ENCODE results near the gene SP3.

SP3 gene

DNA sequence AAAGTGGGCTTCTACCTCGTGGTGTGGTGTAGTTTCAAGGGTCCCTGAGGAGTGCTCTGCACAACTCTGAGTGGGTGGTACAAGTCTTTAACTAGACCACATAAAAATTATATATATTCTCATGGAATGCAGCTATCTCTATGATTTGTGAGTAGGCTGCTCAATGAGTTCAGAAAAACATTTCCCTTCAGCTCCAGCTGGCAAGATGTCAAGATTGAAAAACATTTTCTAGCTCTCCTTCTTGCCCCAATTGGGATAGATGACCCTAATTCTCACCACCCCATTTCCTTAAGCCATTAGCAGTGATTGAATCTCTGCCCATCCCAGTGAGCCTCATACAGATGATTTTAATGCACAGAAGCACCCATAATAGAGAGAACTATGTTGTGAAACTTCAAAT lies 28.3 kb upstream of the SP3 start:
- no peak for DNase-seq

DNA sequence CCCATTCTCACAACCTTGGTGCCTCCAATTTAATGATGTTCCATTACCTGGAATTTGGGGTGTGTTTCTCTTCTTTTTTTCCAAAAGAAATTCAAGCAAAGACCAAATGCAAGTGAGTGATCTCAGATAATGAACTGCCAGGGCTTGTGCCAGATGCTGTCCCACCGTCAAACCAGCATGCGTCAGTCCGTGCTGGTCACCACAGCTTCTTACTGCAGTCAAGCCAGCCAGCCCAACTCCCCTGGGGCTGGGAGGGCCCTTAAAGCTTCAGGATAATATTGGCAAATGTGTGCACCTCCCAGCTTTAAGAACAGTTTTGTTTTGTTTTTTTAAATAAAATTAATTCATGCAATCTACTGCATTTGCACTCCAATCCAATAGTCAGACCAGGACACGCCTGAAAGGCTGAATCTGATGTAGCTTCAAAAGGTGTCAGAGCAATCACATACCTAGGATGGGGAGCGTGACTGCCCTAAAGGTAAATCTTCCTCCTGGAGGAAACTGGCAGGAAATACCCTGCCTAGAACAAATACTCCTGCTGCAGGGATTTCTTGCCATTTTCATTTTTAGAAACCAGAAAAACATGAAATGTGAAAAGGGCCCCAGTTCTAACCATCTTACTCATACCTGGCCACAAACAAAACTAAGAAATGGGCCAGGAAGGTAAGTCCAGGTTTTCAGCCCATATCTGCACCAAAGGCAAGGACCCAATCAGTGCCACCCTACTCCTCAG lies 26.8 kb upstream of the SP3 start:
- no peak for DNase-seq

GRCh38 chr2:173990970-173991819 lies 26.0 kb upstream of the SP3 start:
- DNase-seq, result peak; percentile 88

DNA sequence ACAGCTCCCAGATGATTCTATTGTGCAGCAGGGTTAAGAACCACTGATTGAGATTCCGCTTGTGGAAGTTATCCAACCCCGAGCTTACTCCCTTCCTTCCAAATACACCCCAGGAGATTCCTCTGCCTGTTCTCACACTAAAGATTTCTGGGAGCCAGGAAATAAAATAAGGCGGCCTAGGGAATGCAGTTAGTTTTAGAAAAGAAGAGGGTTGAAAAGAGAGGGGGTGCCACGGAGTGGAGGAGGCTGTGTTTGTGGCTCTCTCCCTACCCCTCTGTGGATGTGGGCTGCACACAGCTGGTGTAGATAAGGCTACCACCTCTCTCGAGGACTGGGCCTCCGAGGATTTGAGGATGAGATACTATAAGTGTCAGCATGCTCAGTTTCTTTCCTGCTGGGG lies 25.1 kb upstream of the SP3 start:
- DNase-seq, result no peak

DNA sequence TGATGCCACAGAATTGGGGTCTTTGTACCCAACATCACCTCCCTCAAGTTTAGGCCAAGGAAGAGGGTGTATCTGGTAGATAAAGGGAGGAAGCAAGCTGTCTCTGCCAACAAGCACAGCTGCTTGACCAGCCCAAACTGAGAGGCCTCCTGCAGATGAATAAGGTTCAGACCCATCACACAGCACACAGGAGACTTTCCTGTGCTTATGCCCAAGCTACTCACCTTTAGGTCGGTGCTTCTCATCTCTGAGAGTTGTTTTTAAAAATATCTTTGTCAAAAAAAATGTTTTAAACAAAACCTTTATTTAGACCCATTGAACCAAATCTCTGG lies 24.7 kb upstream of the SP3 start:
- DNase-seq, result no peak

DNA sequence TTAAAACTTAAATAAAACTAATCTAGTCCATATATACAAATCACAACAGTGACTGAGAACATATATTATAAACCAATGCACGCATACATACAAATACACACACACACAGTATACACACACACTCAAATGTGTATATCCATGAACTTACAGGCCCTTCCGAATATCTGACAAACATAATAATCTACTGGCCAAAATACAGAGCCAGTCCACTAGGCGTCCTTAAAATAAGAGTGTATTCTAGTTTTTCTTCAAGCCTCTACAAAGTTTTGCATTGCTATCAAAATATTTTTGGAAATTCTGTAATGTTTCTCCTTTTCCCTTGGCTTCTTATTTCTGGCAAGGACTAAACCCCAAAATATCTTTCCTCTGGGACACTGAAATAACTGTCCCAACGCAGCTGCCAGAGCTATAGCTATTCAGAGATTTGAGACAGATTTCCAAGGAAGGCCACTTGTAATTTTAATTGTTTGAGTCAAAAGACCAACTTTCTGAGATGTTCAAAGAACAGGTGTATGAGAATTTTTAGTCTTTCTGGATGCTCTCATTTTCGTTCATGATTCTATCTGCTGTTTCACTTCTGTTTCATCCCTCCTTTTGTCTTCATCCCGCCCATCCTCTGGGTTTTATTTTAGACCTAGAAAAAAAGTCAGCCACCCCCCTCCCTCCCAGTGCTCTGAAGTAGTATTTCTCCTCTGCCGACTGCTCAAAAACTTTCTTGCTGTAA lies 24.1 kb upstream of the SP3 start:
- no peak for DNase-seq

GRCh38 chr2:173986805-173987204 lies 21.6 kb upstream of the SP3 start:
- no peak for DNase-seq

- no peak for DNase-seq
Observed at GRCh38 chr2:173985605-173985992, 20.4 kb upstream of the SP3 start.

DNA sequence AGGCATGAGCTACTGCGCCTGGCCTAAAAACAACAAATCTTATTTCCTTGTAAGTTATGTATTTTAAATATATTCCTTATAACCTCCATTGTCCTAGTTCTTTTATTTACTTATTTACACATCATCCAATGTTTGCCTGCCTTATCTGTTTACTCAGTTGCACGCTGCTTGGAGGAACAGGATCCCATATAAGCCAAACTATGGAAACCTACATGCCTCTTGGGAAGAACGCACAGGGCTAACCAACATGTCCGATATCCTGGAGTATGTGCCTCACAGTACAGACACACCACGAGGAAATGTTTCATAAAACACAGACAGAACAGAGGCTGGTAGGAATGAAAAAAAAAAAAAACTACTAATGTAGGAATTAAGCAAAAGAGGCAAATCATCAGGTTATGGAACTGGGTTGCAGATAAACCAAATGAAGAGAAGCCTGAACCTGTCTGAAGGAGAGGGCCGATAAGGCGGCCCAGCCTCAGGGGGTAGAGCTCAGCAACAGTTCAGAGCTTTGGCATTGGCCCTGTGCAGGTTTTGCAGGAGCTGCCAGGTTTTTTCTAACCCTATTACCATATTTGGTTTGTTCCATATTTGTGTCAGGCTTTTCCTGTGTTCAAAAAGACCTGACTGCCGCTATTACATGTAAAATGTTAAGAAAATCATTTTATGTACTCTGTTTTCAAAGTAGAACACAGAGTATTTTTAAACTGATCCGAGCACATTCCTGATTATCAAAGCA lies 19.9 kb upstream of the SP3 start:
- DNase-seq, result peak; percentile 27

DNA sequence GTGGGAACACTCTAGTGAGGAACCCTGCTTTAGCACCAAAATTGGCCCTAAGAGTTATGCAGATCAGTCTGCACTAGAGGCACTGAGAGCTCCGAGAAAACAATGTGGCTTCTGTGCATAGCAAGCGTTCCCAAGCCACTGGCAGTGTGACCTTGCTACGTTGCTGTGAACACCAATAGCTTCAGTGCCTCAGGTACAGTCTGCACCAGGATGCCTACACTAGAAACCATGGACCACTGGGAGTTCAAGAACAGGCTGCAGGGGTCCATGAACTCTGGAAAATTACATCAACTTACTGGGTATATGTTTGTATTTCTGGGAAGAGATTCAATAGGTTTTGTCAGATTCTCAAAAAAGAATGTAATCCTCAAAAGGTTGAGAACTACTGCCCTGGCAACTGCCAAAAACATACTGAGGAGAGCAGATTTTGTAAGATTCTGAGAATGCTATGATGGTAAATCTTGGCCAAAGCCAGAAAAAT lies 18.3 kb upstream of the SP3 start:
- no peak for DNase-seq

- peak; percentile 82 for DNase-seq
Observed at GRCh38 chr2:173982918-173983317, 17.7 kb upstream of the SP3 start.

GRCh38 chr2:173982182-173982714 lies 17.1 kb upstream of the SP3 start:
- no peak for DNase-seq

GRCh38 chr2:173981520-173981919 lies 16.3 kb upstream of the SP3 start:
- no peak for DNase-seq

GRCh38 chr2:173979751-173980351 lies 14.7 kb upstream of the SP3 start:
- no peak for DNase-seq

GRCh38 chr2:173978447-173978846 lies 13.3 kb upstream of the SP3 start:
- no peak for DNase-seq

DNA sequence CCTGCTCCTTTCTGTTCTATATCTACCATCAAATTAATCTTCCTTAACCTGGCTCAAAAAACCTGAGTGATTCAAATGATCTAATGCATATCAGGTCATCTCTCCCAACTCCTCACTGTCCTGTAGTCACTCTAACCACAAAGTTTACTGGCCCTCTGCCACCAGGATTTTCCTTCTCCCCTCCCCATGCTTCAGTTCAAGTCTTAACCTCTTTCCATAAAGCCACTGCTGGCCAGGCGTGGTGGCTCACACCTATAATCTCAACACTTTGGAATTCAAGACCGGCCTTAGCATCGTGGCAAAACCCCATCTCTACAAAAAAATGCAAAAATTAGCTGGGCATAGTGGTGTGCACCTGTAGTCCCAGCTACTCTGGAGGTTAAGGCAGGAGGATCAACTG lies 7.5 kb upstream of the SP3 start:
- DNase-seq, result no peak

DNA sequence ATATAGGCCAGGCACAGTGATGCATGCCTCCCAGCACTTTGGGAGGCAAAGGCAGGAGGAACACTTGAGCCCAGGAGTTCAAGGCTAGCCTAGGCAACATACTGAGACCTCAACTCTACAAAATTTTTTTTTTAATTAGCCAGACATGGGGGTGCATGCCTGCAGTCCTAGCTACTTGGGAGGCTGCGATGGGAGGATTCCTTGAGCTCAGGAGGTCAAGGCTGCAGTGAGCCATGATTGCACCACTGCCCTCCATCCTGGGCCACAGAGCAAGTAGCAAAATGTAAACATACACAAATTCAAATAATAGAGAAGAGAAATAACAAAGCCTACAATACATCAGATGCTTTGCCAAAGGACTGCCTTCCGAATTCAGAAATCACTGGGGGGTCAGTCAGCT lies 7.0 kb upstream of the SP3 start:
- DNase-seq, result no peak

GRCh38 chr2:173970516-173970924 lies 5.3 kb upstream of the SP3 start:
- DNase-seq, result no peak

DNA sequence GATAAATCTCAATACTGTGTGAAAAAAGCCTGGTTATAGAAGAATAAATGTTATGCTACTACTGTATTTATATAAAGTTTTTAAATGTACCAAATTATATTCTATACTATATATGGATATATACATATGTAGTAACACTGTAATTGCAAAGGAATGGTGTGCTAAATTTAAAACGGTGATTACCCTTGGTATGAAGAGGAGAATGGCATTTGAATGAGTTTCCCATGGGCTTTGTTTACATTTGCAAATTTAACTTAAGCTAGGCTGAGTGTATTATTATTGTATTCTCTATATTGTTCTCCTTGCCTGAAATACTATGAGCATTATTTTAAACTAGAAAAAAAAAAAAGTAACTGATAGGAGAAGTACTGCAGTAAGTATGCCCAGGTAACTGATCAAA lies 4.7 kb upstream of the SP3 start:
- DNase-seq, result no peak

DNA sequence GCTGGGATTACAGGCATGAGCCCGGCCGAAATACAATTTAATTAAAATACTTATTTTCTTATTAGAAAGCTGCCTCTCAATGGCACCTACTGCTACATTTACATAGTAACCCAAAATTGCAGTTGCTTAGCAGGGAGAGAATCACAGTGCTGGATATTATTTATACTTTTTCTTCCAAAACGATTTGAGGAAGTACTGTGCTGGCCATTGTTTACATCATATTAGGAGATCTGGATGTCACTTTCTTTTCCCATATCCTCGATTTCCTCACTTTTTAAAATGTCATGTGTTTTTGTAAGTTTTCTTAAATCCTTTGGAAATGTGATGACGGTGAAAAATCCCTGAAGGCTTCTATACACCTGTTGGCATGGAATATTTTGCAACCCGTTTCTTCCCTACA lies 3.4 kb upstream of the SP3 start:
- no peak for DNase-seq

GRCh38 chr2:173966274-173967098 lies 1.3 kb upstream of the SP3 start:
- no peak for DNase-seq

Measured in NCI-H2171 (cell line).